DOHH2 (cell line): Measurements from ENCODE around the gene FGF22.
"Not testable (repeated sequence)": the region's sequence is repeated elsewhere in the genome, so short reads cannot be mapped to it uniquely, and the experiment has no call there.

Experiments used
- H3F3A ChIP-seq: fragments of 200-600 bp; sonication (generic), shearing (Covaris generic); 2 replicates; pipeline ENCODE4 v1.6.0; 2016; ENCODE audit warnings: antibody characterized with exemption, mild to moderate bottlenecking; ENCODE audit not compliant: control insufficient read depth, insufficient read depth
- H3K27ac ChIP-seq: fragments of 200-600 bp; sonication (generic); 2 replicates; pipeline ENCODE4 v1.5.1; 2014; ENCODE audit warnings: low read depth, mild to moderate bottlenecking, low read length, moderate library complexity
- H3K27me3 ChIP-seq: fragments of 200-600 bp; sonication (generic); 2 replicates; pipeline ENCODE4 v1.6.1; 2014; ENCODE audit warnings: mild to moderate bottlenecking, low read length, mixed read lengths; ENCODE audit not compliant: control insufficient read depth
- H3K36me3 ChIP-seq: fragments of 200-600 bp; sonication (generic); 2 replicates; pipeline ENCODE4 v1.6.1; 2014; ENCODE audit warnings: mild to moderate bottlenecking, low read length, moderate library complexity, mixed read lengths; ENCODE audit not compliant: control insufficient read depth
- H3K4me1 ChIP-seq: fragments of 200-600 bp; sonication (generic); 2 replicates; pipeline ENCODE4 v1.6.1; 2014; ENCODE audit warnings: mild to moderate bottlenecking, low read length, mixed read lengths; ENCODE audit not compliant: control insufficient read depth
- H3K4me2 ChIP-seq: fragments of 200-600 bp; sonication (generic); 2 replicates; pipeline ENCODE4 v1.6.0; 2014; ENCODE audit warnings: mild to moderate bottlenecking, low read length, moderate library complexity
- H3K4me3 ChIP-seq: fragments of 200-600 bp; sonication (generic); 2 replicates; pipeline ENCODE4 v1.5.1; 2014; ENCODE audit warnings: mild to moderate bottlenecking, low read length, mixed read lengths
- H3K79me2 ChIP-seq: fragments of 200-600 bp; sonication (generic); 2 replicates; pipeline ENCODE4 v1.6.1; 2014; ENCODE audit warnings: mild to moderate bottlenecking, low read length, mixed read lengths; ENCODE audit not compliant: control insufficient read depth
- H3K9me2 ChIP-seq: fragments of 200-600 bp; sonication (generic); replicated peaks from 2 replicates; pipeline ENCODE4 v1.6.1; 2014; ENCODE audit warnings: mild to moderate bottlenecking, low read length, mixed read lengths; ENCODE audit not compliant: control insufficient read depth
- H3K9me3 ChIP-seq: fragments of 200-600 bp; sonication (generic); 2 replicates; pipeline ENCODE4 v1.6.1; 2014; ENCODE audit warnings: antibody characterized with exemption, low read length, mixed read lengths; ENCODE audit not compliant: control insufficient read depth, insufficient read depth
- H4K20me1 ChIP-seq: fragments of 200-600 bp; sonication (generic); 2 replicates; pipeline ENCODE4 v1.6.0; 2014; ENCODE audit warnings: low read depth, mild to moderate bottlenecking, antibody characterized with exemption, low read length, moderate library complexity; ENCODE audit not compliant: control insufficient read depth, insufficient read depth
- EZH2phosphoT487 ChIP-seq: fragments of 200-600 bp; sonication (generic); IDR thresholded peaks from 2 replicates; pipeline ENCODE4 v1.6.1; 2017; ENCODE audit warnings: borderline replicate concordance, mild to moderate bottlenecking, antibody characterized with exemption, low read length, moderate library complexity, mixed read lengths
- TF ChIP-seq, protein P1 (sequence below): fragments of 200-600 bp; sonication (generic); IDR thresholded peaks from one replicate; pipeline ENCODE4 v1.5.1; 2014; ENCODE audit warnings: antibody characterized with exemption, mild to moderate bottlenecking, low read depth, low read length; ENCODE audit not compliant: poor library complexity, severe bottlenecking

Gene FGF22

DNA sequence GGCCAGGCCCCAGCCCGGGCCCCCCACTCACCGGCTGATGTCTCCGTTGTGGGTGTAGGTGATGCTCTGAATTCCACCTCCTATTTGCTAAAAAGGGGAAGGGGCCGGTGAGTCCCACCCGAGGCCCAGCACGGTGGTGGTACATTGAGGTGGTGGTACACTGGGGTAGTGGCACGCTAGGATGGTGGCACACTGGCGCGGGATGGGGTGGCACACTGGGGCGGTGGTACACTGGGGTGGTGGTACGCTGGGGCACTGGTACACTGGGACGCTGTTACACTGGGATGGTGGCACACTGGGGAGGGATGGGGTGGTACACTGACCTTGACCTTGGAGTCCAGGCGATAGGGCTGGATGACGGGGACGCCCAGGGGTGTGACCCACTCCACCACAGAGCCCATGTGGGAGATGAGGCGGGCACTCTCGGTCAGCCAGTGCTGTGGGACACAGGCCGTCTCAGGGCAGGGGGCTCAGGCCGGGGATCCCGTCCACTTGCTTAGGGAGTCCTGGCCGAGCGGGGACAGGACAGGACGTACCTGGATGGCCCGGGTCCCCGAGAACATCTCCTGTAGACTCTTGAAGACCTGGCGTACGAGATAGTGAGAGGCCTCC, 20.9 kb upstream of the FGF22 start:
- H3K79me2 ChIP-seq, result no peaks in the 10 kb centered on the region
- H3K9me3 ChIP-seq, result no peaks in the 10 kb centered on the region
- H4K20me1 ChIP-seq, result no peaks in the 10 kb centered on the region
- no peak overlapping the region for H3K27ac ChIP-seq
- no peaks in the 10 kb centered on the region for H3K9me2 ChIP-seq
- no peaks in the 10 kb centered on the region for H3K4me1 ChIP-seq
- no peak overlapping the region for H3K4me3 ChIP-seq
- no peak for TF ChIP-seq EZH2phosphoT487
- TF ChIP-seq, protein P1, sequence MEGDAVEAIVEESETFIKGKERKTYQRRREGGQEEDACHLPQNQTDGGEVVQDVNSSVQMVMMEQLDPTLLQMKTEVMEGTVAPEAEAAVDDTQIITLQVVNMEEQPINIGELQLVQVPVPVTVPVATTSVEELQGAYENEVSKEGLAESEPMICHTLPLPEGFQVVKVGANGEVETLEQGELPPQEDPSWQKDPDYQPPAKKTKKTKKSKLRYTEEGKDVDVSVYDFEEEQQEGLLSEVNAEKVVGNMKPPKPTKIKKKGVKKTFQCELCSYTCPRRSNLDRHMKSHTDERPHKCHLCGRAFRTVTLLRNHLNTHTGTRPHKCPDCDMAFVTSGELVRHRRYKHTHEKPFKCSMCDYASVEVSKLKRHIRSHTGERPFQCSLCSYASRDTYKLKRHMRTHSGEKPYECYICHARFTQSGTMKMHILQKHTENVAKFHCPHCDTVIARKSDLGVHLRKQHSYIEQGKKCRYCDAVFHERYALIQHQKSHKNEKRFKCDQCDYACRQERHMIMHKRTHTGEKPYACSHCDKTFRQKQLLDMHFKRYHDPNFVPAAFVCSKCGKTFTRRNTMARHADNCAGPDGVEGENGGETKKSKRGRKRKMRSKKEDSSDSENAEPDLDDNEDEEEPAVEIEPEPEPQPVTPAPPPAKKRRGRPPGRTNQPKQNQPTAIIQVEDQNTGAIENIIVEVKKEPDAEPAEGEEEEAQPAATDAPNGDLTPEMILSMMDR, result no peak
- no peaks in the 10 kb centered on the region for H3F3A ChIP-seq
- no peak overlapping the region for H3K4me2 ChIP-seq
- peaks cover 44% of the 10 kb centered on the region for H3K36me3 ChIP-seq
- no peaks in the 10 kb centered on the region for H3K27me3 ChIP-seq

DNA sequence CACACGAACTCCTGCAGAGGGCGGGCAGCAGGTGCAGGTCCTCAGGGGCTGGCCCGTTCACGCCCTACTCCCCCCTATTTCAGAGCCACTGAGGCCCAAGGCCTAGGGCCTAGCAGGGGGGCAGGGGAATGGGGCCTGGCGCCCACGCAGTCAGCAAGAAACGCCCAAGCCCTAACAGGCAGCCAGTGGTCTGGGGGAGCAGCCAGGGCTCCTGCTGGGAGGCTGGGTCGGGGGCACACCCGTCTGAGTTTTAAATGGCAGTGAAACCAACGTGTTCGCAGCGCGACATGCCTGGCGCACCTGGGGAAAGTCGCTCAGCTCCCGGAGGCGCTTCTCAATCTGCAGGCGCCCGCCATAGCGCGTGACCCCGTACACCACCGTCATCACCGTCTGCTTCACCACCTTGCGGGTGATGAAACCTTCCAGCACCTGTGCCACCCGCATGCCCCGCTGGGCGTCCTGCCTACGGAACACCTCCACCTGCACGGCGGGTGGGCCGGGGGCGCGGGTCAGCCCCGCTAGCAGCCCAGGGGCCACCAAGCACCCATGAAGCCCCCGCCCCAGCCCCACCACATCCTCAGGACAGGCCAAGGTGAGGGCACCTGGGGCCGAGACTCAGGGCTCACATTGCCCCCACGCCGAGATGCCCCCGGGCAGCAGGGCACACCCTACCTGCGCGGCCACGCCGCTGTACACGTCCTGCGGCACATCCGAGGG, 20.2 kb upstream of the FGF22 start:
- Histone ChIP-seq H3K36me3 (peaks cover 48% of the 10 kb centered on the region), H3F3A (no peaks in the 10 kb centered on the region), H3K4me1 (no peaks in the 10 kb centered on the region)

DNA sequence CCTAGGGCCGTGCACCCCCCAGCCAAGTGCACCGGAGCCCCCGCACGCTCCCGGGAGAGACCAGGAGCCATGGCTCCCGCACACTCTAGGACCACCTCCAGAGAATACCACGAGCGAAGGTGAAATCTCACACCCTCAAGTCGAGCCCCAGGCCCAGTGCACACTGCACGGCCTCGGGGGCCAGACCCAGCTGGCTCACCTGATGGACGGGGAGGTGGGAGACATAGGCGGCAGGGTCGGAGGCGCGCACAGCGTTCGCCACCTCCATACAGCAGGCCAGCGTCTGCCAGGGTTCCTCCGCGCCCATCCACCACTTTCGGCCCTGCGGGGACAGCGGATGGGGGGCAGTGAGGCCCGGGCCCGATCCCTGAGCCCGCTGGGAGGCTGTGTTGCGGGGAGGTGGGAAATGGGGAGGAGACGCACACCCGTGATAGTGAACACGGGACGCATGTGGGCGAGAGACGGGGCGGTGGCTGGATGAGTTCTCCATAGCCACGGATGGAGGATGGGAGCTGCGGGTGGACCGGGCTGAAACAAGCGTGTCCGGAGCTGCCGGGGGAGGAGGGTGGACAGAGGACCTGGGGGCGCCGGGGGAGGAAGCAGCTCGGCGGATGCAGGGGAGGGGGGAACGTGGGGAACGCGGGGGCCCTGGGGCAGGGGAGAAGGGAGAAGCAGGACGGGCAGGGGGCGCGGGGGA, 19.4 kb upstream of the FGF22 start:
- peaks cover 44% of the 10 kb centered on the region for H3K36me3 ChIP-seq
- no peaks in the 10 kb centered on the region for H4K20me1 ChIP-seq
- no peak overlapping the region for H3K27ac ChIP-seq
- H3K9me2 ChIP-seq, result no peaks in the 10 kb centered on the region
- H3K4me1 ChIP-seq, result no peaks in the 10 kb centered on the region
- no peak overlapping the region for H3K4me2 ChIP-seq
- no peaks in the 10 kb centered on the region for H3K27me3 ChIP-seq
- H3K9me3 ChIP-seq, result no peaks in the 10 kb centered on the region
- H3K4me3 ChIP-seq, result no peak overlapping the region
- no peaks in the 10 kb centered on the region for H3K79me2 ChIP-seq
- no peaks in the 10 kb centered on the region for H3F3A ChIP-seq
- TF ChIP-seq EZH2phosphoT487, result no peak
- TF ChIP-seq, protein P1, result no peak

More for the DNA sequence above, 20.2 kb upstream of the FGF22 start:
- H3K4me3 ChIP-seq, result no peak overlapping the region
- no peak overlapping the region for H3K4me2 ChIP-seq
- H3K9me2 ChIP-seq, result no peaks in the 10 kb centered on the region
- H3K27me3 ChIP-seq, result no peaks in the 10 kb centered on the region
- no peak overlapping the region for H3K27ac ChIP-seq
- no peaks in the 10 kb centered on the region for H4K20me1 ChIP-seq
- no peaks in the 10 kb centered on the region for H3K9me3 ChIP-seq
- H3K79me2 ChIP-seq, result no peaks in the 10 kb centered on the region
- TF ChIP-seq, protein P1, result no peak
- TF ChIP-seq EZH2phosphoT487, result no peak

DNA sequence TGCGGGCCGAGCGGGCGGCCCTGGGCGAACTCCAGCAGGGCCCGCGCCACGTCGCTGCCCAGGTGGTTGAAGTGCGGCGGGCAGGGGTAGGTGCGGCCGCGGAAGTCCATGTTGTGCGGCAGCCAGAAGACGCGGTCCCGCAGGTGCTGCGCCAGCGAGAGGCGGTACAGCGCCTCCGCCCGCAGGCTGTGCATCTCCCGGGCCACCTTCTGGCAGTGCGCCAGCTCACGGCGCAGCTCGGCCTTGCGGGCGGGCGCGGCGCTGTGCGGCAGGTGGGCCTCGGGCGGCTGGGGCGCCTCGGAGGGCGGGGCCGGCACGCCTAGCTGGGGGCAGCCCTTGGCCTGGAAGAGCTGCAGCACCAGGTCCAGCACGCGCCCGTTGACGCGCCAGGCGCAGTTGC, 18.5 kb upstream of the FGF22 start:
- not testable (repeated sequence) for H4K20me1 ChIP-seq, H3K9me2 ChIP-seq, H3K4me1 ChIP-seq, H3F3A ChIP-seq, H3K9me3 ChIP-seq, H3K27ac ChIP-seq, H3K79me2 ChIP-seq, H3K4me2 ChIP-seq, H3K27me3 ChIP-seq, H3K4me3 ChIP-seq
- H3K36me3 ChIP-seq, result peaks cover 44% of the 10 kb centered on the region
